HepG2 (cell line): ENCODE measurements around the gene HNF1B. TPM values are rescaled to one million over a fixed set of nuclear protein-coding genes. Genes with fewer than 3 reads are reported as not detected.

Source experiments
- GLI4 ChIP-seq: sonication (generic); formaldehyde crosslinking; IDR thresholded peaks from 2 replicates; pipeline ENCODE4 v1.5.1; 2020; ENCODE audit warnings: missing genetic modification reagents, mild to moderate bottlenecking, moderate library complexity, borderline replicate concordance
- HIVEP1 ChIP-seq: sonication (generic); formaldehyde crosslinking; IDR thresholded peaks from 2 replicates; pipeline ENCODE4 v1.4.0; 2020; ENCODE audit warnings: mild to moderate bottlenecking, missing genetic modification reagents
- MEF2D ChIP-seq: sonication (generic); formaldehyde crosslinking; IDR thresholded peaks from 2 replicates; pipeline ENCODE4 v1.5.1; 2020; ENCODE audit warnings: mild to moderate bottlenecking, missing genetic modification reagents
- PLRG1 ChIP-seq: fragments of 450-650 bp; conservative IDR thresholded peaks from 2 replicates; pipeline ENCODE4 v1.6.1; 2016
- RARA ChIP-seq: IDR thresholded peaks from 2 replicates; pipeline ENCODE4 v1.6.1; 2016; ENCODE audit warnings: missing genetic modification reagents, missing compliant biosample characterization
- STAT6 ChIP-seq: sonication (generic); formaldehyde crosslinking; IDR thresholded peaks from 2 replicates; pipeline ENCODE4 v1.4.0; 2020; ENCODE audit warnings: missing genetic modification reagents, mild to moderate bottlenecking, borderline replicate concordance
- ZFAT ChIP-seq: sonication (generic); formaldehyde crosslinking; conservative IDR thresholded peaks from 2 replicates; pipeline ENCODE4 v1.8.1; 2023; ENCODE audit warnings: missing genetic modification reagents, inconsistent platforms
- ZNF230 ChIP-seq: sonication (generic); formaldehyde crosslinking; IDR thresholded peaks from 2 replicates; pipeline ENCODE4 v1.4.0; 2020; ENCODE audit warnings: mild to moderate bottlenecking, missing genetic modification reagents
- ZNF343 ChIP-seq: sonication (generic); formaldehyde crosslinking; IDR thresholded peaks from 2 replicates; pipeline ENCODE4 v1.4.0; 2020; ENCODE audit warnings: mild to moderate bottlenecking, missing genetic modification reagents
- ZNF362 ChIP-seq: sonication (generic); formaldehyde crosslinking; IDR thresholded peaks from 2 replicates; pipeline ENCODE4 v1.4.0; 2020; ENCODE audit warnings: missing genetic modification reagents, mild to moderate bottlenecking, borderline replicate concordance
- ZNF574 ChIP-seq: sonication (generic); formaldehyde crosslinking; IDR thresholded peaks from 2 replicates; pipeline ENCODE4 v1.4.0; 2020; ENCODE audit warnings: missing genetic modification reagents
- ZNF615 ChIP-seq: sonication (generic); formaldehyde crosslinking; IDR thresholded peaks from 2 replicates; pipeline ENCODE4 v1.5.0; 2020; ENCODE audit warnings: mild to moderate bottlenecking, missing genetic modification reagents, borderline replicate concordance
- ZNF709 ChIP-seq: sonication (generic); formaldehyde crosslinking; IDR thresholded peaks from 2 replicates; pipeline ENCODE4 v1.5.0; 2020; ENCODE audit warnings: mild to moderate bottlenecking, missing genetic modification reagents
- polyA plus RNA-seq, 8 experiments: library from polyadenylated mRNA; depleted of rRNA in 3 of 8; stranded (reverse) in 7 of 8; unstranded in 1 of 8; fragments of >200 nt; fragmentation: Illumina TruSeq in 4 of 8; extraction: Trizol in 4 of 8; gene quantifications; 2 replicates each; pipeline versions ENCODE4 v1.2.1 to v1.2.3, GENCODE V29; 2011 to 2016; ENCODE audit warnings: low read depth in 4 of 8, missing spikeins in 1 of 8, mixed read lengths in 1 of 8; ENCODE audit not compliant: insufficient read depth in 1 of 8
- total RNA-seq, 5 experiments: library from RNA; depleted of rRNA; stranded (reverse); fragments of >200 nt; fragmentation: Illumina TruSeq; extraction: Trizol; gene quantifications; 2 replicates each; pipeline ENCODE4 v1.2.3, GENCODE V29; 2016; ENCODE audit warnings: low read depth in 1 of 5
- TF ChIP-seq, protein P1 (sequence below), 2 experiments: IDR thresholded peaks; 2 replicates each; pipeline ENCODE4 v1.6.1; 2011 to 2012; ENCODE audit warnings: low read length in 2 of 2, borderline replicate concordance in 1 of 2, low read depth in 1 of 2, mild to moderate bottlenecking in 1 of 2, moderate library complexity in 1 of 2
- TF ChIP-seq, protein P2 (sequence below): IDR thresholded peaks from 2 replicates; pipeline ENCODE4 v1.6.1; 2012; ENCODE audit warnings: low read depth, low read length, improper control_type of control experiment

HNF1B gene
- total and polyA plus RNA-seq, 2 of the 13 experiments (the other 11 are each of a cell fraction or from before 2014, with no cell fraction given): 1.9 to 5.3 TPM

GRCh38 chr17:37708008-37708615 lies 36.7 kb downstream of the HNF1B start (continued):
- TF ChIP-seq STAT6 (CRISPR knock-in tag) (no peak), ZNF574 (CRISPR knock-in tag) (no peak; the same call in 1 of the 2 replicates), PLRG1 (no peak), RARA (peak; percentile 71), HIVEP1 (CRISPR knock-in tag) (no peak), ZNF709 (CRISPR knock-in tag) (0 out of 2 replicates have a peak, but pooled peaks have one; percentile 17), GLI4 (CRISPR knock-in tag) (0 out of 2 replicates have a peak, but pooled peaks have one; percentile 34), ZNF615 (CRISPR knock-in tag) (0 out of 2 replicates have a peak, but pooled peaks have one; percentile 15), ZFAT (CRISPR knock-in tag) (no peak), ZNF362 (CRISPR knock-in tag) (no peak; the same call in 1 of the 2 replicates), ZNF230 (CRISPR knock-in tag) (no peak), MEF2D (CRISPR knock-in tag) (no peak), ZNF343 (CRISPR knock-in tag) (no peak)
- TF ChIP-seq, protein P1, sequence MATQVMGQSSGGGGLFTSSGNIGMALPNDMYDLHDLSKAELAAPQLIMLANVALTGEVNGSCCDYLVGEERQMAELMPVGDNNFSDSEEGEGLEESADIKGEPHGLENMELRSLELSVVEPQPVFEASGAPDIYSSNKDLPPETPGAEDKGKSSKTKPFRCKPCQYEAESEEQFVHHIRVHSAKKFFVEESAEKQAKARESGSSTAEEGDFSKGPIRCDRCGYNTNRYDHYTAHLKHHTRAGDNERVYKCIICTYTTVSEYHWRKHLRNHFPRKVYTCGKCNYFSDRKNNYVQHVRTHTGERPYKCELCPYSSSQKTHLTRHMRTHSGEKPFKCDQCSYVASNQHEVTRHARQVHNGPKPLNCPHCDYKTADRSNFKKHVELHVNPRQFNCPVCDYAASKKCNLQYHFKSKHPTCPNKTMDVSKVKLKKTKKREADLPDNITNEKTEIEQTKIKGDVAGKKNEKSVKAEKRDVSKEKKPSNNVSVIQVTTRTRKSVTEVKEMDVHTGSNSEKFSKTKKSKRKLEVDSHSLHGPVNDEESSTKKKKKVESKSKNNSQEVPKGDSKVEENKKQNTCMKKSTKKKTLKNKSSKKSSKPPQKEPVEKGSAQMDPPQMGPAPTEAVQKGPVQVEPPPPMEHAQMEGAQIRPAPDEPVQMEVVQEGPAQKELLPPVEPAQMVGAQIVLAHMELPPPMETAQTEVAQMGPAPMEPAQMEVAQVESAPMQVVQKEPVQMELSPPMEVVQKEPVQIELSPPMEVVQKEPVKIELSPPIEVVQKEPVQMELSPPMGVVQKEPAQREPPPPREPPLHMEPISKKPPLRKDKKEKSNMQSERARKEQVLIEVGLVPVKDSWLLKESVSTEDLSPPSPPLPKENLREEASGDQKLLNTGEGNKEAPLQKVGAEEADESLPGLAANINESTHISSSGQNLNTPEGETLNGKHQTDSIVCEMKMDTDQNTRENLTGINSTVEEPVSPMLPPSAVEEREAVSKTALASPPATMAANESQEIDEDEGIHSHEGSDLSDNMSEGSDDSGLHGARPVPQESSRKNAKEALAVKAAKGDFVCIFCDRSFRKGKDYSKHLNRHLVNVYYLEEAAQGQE (IDR thresholded peaks at IDR 0.05; ENCODE audit: borderline replicate concordance in 1 of 2, low read depth in 1 of 2, low read length in 2 of 2): no peak
- TF ChIP-seq, protein P2, sequence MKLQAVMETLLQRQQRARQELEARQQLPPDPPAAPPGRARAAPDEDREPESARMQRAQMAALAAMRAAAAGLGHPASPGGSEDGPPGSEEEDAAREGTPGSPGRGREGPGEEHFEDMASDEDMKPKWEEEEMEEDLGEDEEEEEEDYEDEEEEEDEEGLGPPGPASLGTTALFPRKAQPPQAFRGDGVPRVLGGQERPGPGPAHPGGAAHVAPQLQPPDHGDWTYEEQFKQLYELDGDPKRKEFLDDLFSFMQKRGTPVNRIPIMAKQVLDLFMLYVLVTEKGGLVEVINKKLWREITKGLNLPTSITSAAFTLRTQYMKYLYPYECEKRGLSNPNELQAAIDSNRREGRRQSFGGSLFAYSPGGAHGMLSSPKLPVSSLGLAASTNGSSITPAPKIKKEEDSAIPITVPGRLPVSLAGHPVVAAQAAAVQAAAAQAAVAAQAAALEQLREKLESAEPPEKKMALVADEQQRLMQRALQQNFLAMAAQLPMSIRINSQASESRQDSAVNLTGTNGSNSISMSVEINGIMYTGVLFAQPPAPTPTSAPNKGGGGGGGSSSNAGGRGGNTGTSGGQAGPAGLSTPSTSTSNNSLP: no peak
